Calu3 (cell line): ENCODE results near the gene SLC4A8. TPM values are rescaled to one million over a fixed set of nuclear protein-coding genes. Genes with fewer than 3 reads are reported as not detected.

Source experiments
- BruUV-seq: library from RNA; stranded (reverse); fragments of 400-500 nt; replicated peaks from 2 replicates; lab custom pipeline; 2021; lab: Mats Ljungman, UMichigan
- CTCF ChIA-PET: fragments of 300-600 bp; sonication (Branson Sonifier 250); formaldehyde crosslinking; loops from one replicate; lab custom pipeline; 2022; ENCODE audit warnings: antibody characterized with exemption; lab: Charles Lee
- DNase-seq: peaks from one replicate; pipeline ENCODE4 v3.0.0; 2022
- H3K27ac Mint-ChIP-seq: one replicate; pipeline ENCODE4 v1.8.0; 2022; ENCODE audit warnings: mixed read lengths; ENCODE audit not compliant: unreplicated experiment
- H3K27me3 Mint-ChIP-seq: one replicate; pipeline ENCODE4 v1.8.0; 2022; ENCODE audit warnings: mixed read lengths; ENCODE audit not compliant: unreplicated experiment
- H3K36me3 Mint-ChIP-seq: one replicate; pipeline ENCODE4 v1.8.0; 2022; ENCODE audit warnings: mild to moderate bottlenecking, moderate library complexity, mixed read lengths; ENCODE audit not compliant: insufficient read depth, unreplicated experiment
- H3K4me1 Mint-ChIP-seq: one replicate; pipeline ENCODE4 v1.8.0; 2022; ENCODE audit warnings: mild to moderate bottlenecking, low read depth, mixed read lengths; ENCODE audit not compliant: unreplicated experiment
- H3K4me3 Mint-ChIP-seq: one replicate; pipeline ENCODE4 v1.8.0; 2022; ENCODE audit warnings: mild to moderate bottlenecking, low read depth, moderate library complexity, mixed read lengths; ENCODE audit not compliant: unreplicated experiment
- H3K9me3 Mint-ChIP-seq: one replicate; pipeline ENCODE4 v1.8.0; 2022; ENCODE audit warnings: low read depth, mixed read lengths; ENCODE audit not compliant: unreplicated experiment
- CTCF ChIP-seq: fragments of 200-600 bp; IDR thresholded peaks from one replicate; pipeline ENCODE4 v1.8.0; 2022; ENCODE audit warnings: antibody characterized with exemption; ENCODE audit not compliant: unreplicated experiment
- intact Hi-C: fragments of 100-400 bp; cut with micrococcal nuclease; formaldehyde crosslinking; loops from one replicate; pipeline ENCODE4 v1.10.0; 2022; ENCODE audit not compliant: unreplicated experiment
- total RNA-seq: library from RNA; stranded (reverse); gene quantifications from 2 replicates; pipeline ENCODE4 v1.2.3, GENCODE V29; 2022

The SLC4A8 gene
- total RNA-seq, 1 experiment from 2014 or later = 1.1 TPM

GRCh38 chr12:51390457-51390856 lies 34.2 kb upstream of the SLC4A8 start:
- TF ChIP-seq CTCF = no peak
- TSS peak; percentile 62 for BruUV-seq
- intact Hi-C loops = no loop called here
- no peak for DNase-seq
- Mint-ChIP-seq H3K4me1 (peaks cover 47% of the 10 kb centered on the region), H3K27ac (no peak overlapping the region), H3K27me3 (no peaks in the 10 kb centered on the region), H3K4me3 (peak overlapping the region; percentile 81), H3K9me3 (no peaks in the 10 kb centered on the region), H3K36me3 (peaks cover 32% of the 10 kb centered on the region)
- CTCF ChIA-PET = no interaction called here

GRCh38 chr12:51390891-51391282 lies 33.7 kb upstream of the SLC4A8 start:
- Mint-ChIP-seq H3K9me3 (no peaks in the 10 kb centered on the region), H3K27me3 (no peaks in the 10 kb centered on the region), H3K36me3 (peaks cover 32% of the 10 kb centered on the region), H3K4me3 (peak overlapping the region; percentile 81), H3K27ac (peak overlapping the region; percentile 67), H3K4me1 (peaks cover 43% of the 10 kb centered on the region)
- BruUV-seq = no TSS peak
- DNase-seq = peak; percentile 28
- no peak for TF ChIP-seq CTCF
- intact Hi-C loops = no loop called here
- CTCF ChIA-PET = no interaction called here

GRCh38 chr12:51391283-51392123 lies 33.1 kb upstream of the SLC4A8 start, which contains the start of gene GALNT6:
TSS of gene GALNT6 (minus strand) at chr12:51391406. CDS start at chr12:51379781, 11,625 bp downstream.
- H3K9me3 Mint-ChIP-seq = no peaks in the 10 kb centered on the region
- DNase-seq = peak; percentile 74
- intact Hi-C loops = no loop called here
- CTCF ChIA-PET = interaction anchor here (0.7 kb wide), 1 partner anchor 364 kb away, joined by 4 read pairs; no protein-coding TSS in a partner anchor
- no TSS peak for BruUV-seq
- no peaks in the 10 kb centered on the region for H3K27me3 Mint-ChIP-seq
- peaks cover 37% of the 10 kb centered on the region for H3K4me1 Mint-ChIP-seq
- H3K36me3 Mint-ChIP-seq = peaks cover 32% of the 10 kb centered on the region
- peak within 1 kb of the TSS; percentile 67 for H3K27ac Mint-ChIP-seq
- peak within 1 kb of the TSS; percentile 81 for H3K4me3 Mint-ChIP-seq
- TF ChIP-seq CTCF = no peak

GRCh38 chr12:51392556-51393237 lies 31.9 kb upstream of the SLC4A8 start:
- Mint-ChIP-seq H3K4me3 (peak overlapping the region; percentile 81), H3K4me1 (peaks cover 25% of the 10 kb centered on the region), H3K9me3 (no peaks in the 10 kb centered on the region), H3K36me3 (peaks cover 32% of the 10 kb centered on the region), H3K27me3 (no peaks in the 10 kb centered on the region), H3K27ac (peak overlapping the region; percentile 36)
- intact Hi-C loops = no loop called here
- TF ChIP-seq CTCF = no peak
- BruUV-seq = no TSS peak
- CTCF ChIA-PET = interaction anchor here (0.7 kb wide), 2 partner anchors 142 to 362 kb away, joined by 4 read pairs; no protein-coding TSS in a partner anchor
- DNase-seq = peak; percentile 16
